Inflammatory macrophage (primary cell): ENCODE results near the gene FKBP11.
"Not testable (repeated sequence)": the region's sequence is repeated elsewhere in the genome, so short reads cannot be mapped to it uniquely, and the experiment has no call there.

Source experiments
- DNase-seq, 2 donors: peaks; one replicate each; pipeline ENCODE4 v3.0.0-alpha.2; 2020 to 2022

FKBP11 gene

DNA sequence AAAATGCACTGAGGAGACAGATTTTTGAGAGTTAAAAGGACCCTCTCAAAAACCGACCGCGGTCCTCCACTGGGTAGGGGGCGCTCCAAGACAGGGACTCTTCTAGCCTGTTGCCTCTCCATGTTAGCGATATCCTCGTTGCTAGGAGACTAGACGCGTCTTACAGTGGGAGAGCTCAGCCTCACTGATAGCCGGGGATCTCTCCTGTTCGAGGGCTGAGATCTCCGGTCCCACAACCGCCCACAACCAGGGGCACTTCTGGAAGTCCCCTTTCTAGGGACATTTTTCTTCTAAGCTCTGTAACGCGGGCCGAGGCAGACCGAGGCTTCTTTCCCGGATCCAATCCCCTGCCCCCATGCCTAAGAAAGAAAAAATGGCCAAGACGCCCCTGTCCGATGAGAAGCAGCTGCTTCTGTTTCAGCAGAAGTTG lies 21.3 kb downstream of the FKBP11 start:
- DNase-seq, result peak; percentile 72 to 77

DNA sequence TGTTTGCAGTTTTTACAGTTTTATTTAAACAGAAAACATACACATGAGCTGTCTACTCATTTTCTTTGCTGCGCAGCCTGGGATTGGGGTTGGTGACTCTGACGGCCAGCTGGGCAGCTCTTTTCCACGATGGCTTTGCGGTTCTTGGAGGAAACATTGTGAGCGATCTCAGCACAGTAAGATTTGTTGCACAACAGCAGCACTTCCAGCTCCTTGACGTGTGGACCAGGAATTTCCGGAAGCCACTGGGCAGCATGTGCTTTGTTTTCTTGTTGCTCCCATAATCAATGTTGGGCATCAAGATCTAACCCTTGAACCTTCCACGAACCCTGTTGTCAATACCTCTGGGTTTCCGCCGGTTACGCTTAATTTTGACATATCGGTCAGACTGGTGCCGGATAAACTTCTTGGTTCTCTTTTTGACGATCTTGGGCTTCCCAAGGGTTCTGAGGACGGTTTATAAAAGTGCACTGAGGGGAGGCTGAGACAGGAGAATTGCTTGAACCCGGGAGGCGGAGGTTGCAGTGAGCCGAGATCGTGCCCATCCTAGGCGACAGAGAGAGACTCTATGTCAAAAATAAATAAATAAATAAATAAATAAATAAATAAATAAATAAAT lies 21.8 kb downstream of the FKBP11 start:
- DNase-seq, result peak in 1 of 2 donors; percentile 19

DNA sequence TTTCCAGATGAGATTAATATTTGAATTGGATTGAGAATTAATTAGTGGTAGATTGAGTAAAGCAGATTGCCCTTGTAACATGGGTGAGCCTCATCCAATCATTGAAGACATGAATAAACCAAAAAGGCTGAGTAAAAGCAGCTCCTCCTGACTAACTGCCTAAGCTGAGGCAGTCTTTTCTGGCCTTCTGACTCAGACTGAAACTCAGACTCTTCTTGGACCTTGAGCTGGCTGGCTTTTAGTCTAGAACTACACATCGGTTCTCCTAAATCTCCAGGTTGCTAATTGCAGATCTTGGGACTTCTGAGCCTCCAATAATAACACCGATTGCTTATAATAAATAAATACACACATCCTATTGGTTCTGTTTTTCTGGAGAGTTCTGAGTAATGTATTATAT lies 24.0 kb downstream of the FKBP11 start:
- no peak for DNase-seq

GRCh38 chr12:48899651-48900050 lies 25.6 kb downstream of the FKBP11 start:
- DNase-seq, result no peak

GRCh38 chr12:48894271-48894670 lies 31.0 kb downstream of the FKBP11 start:
- DNase-seq, result no peak

DNA sequence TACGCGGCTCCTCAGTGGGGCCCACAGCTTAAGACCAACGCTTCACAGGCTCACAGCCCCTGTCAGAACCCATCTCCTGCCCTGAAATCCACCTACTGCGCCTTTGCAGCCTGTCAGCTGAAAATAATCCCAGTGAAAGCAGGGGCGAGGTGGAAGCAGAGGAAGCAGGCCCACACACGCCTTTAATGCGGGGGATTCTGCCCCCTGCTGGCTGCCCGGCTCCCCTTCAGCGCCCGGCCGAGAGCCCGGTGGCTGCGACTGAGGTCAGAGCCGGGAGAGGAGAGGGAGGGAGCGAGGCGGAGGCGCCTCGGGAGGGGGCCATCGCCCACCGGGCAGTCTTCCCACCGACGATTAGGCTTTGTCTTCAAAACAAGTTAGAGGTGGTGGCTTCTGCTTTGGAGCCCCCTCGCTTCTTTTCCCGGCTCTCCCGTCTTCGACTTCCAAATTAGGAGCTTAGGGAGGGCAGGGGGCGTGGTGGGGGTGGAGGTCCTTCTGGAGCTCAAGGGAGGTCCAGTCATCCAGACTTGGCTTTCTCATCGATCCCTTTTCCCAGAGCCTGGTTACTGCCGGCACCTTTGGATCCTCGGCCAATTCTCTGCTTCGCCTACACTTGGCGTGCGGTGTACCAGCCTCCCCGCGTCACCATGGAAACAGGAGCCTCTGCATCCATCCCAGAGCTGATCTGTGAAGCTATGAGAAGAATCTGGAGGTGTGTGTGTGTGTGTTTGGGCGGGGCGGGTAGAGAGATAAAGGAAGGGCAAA lies 34.5 kb downstream of the FKBP11 start:
- DNase-seq, result peak; percentile 67 to 73

DNA sequence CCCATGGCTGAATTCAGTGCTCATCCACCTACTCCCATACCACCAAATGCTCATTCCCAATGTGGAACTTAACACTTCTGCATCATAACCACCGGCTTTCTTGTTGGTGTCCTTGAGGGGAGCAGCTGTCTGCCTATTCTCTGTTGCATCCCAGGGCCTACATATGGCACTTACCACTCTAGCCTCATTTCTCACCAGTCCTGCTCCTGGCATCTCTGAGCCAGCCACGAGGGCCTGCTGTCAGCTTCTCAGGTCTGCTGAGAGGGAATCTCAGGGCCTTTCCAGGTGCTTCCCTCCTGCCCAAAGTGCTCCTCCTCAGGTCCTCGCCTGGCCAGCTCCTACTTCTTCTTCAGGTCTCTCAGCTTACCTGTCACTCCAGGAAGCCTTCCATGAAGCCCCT lies 35.6 kb downstream of the FKBP11 start:
- no peak for DNase-seq

- no peak for DNase-seq
Measured at GRCh38 chr12:48883305-48884161, 41.8 kb downstream of the FKBP11 start.

DNA sequence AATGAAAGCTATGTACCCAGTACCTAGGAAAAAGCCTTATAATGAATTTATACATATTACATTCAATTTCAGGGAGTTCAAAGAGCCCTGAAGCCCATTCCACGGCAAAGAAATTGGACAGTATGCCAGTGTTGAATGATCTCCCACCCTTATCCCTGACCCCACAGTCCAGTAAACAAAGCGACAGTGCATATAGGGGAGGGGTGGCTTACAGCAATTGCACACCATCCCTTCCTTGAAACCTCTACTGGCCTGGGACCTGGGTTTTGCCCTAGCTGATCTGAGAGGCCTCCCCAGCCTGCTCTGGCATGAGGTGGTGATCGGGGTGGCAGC lies 42.4 kb downstream of the FKBP11 start:
- no peak for DNase-seq

DNA sequence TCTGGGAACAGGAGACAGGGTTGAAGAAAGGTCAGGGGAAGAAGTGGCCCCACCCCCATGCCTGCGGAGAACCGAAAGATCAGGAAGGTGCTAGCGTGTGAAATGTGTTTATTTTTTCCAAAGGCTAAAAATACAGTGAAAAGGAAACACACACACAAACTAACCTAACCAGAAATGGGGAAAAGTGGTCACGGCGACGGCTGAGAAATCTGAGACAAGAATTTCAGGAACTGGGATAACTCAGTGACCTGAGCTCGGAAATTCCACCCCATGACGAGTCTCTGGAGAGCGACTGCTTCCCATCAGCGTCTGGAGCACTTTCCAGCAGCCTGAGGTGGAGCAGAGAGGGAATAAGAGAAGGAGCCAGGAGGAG lies 43.0 kb downstream of the FKBP11 start:
- DNase-seq, result no peak

- no peak for DNase-seq
Measured at GRCh38 chr12:48881686-48882314, 43.5 kb downstream of the FKBP11 start.

- DNase-seq, result no peak
Measured at GRCh38 chr12:48880647-48881046, 44.6 kb downstream of the FKBP11 start.

- no peak for DNase-seq
Measured at GRCh38 chr12:48878548-48878947, 46.7 kb downstream of the FKBP11 start.

GRCh38 chr12:48875944-48876515 lies 49.3 kb downstream of the FKBP11 start:
- no peak for DNase-seq

DNA sequence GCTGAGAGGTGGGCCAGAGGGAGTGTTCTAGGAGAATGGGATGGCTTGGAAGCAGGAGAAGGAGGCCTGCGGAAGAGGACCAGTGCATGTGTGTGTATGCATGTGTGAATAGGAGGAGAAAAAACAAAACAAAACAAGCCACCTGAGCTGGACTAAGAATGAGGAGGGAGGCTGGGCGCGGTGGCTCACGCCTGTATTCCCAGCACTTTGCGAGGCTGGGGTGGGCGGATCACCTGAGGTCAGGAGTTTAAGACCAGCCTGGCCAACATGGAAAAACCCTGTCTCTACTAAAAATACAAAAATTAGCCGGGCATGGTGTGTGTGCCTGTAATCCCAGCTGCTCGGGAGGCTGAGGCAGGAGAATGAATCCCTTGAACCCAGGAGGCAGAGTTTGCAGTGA lies 51.8 kb downstream of the FKBP11 start:
- not testable (repeated sequence) for DNase-seq

DNA sequence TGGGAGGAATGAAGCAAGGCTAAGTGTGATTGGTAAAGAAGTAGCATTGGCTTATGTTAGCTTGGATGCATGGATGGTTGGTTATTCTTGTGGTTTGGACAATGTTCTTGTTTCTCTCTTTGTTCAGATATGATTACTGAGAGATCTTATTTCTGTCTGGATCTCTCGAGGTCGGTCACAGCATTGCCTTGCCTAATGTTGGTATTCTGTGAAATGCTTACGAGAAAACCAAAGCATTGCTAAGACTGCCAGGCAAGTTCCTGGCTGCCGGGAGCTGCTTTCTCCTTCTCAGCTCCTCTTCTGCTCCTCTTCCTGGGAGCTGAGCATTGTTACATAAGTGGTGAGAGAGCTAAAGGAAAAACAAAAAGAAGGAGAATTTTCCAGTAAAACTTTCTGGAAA lies 52.2 kb downstream of the FKBP11 start:
- no peak for DNase-seq
